ENCODE data around the gene MRPL54. TPM values are rescaled to one million over a fixed set of nuclear protein-coding genes. Genes with fewer than 3 reads are reported as not detected.

MRPL54 gene
- total RNA-seq, 2 donors from 2014 or later, result 38.1 to 38.9 TPM

GRCh38 chr19:3775374-3775711 is 12.9 kb downstream of the MRPL54 start:
- Mint-ChIP-seq H3K27me3 (ENCODE audit: insufficient read depth) (no peaks in the 10 kb centered on the region), H3K4me3 (no peak overlapping the region), H3K9me3 (no peaks in the 10 kb centered on the region), H3K36me3 (ENCODE audit: low read depth) (no peaks in the 10 kb centered on the region), H3K4me1 (no peaks in the 10 kb centered on the region), H3K27ac (no peak overlapping the region)
- no peak for DNase-seq
- 88% methylated on average over 2 of the region's 2 CpGs; no CpG with 5 or more reads in 1 of the 2 experiments for WGBS, 2 experiments (ENCODE audit: insufficient coverage in 1 of 2, insufficient read length in 1 of 2)
- Histone ChIP-seq H3K4me3 (ENCODE audit: low read length) (no peak overlapping the region), H3K9ac (ENCODE audit: extremely low read depth, low read length, poor library complexity, severe bottlenecking) (no peak overlapping the region), H3K27ac (ENCODE audit: low read depth, low read length) (no peak overlapping the region), H3K27me3 (ENCODE audit: control insufficient read depth, insufficient read depth, low read length, poor library complexity, severe bottlenecking) (no peaks in the 10 kb centered on the region), H3K36me3 (ENCODE audit: control insufficient read depth, insufficient read depth, low read length) (no peaks in the 10 kb centered on the region), H3K4me1 (ENCODE audit: control insufficient read depth, insufficient read depth, low read length) (no peaks in the 10 kb centered on the region), H3K9me3 (ENCODE audit: control insufficient read depth, low read length) (no peaks in the 10 kb centered on the region)
- TF ChIP-seq, protein P1, sequence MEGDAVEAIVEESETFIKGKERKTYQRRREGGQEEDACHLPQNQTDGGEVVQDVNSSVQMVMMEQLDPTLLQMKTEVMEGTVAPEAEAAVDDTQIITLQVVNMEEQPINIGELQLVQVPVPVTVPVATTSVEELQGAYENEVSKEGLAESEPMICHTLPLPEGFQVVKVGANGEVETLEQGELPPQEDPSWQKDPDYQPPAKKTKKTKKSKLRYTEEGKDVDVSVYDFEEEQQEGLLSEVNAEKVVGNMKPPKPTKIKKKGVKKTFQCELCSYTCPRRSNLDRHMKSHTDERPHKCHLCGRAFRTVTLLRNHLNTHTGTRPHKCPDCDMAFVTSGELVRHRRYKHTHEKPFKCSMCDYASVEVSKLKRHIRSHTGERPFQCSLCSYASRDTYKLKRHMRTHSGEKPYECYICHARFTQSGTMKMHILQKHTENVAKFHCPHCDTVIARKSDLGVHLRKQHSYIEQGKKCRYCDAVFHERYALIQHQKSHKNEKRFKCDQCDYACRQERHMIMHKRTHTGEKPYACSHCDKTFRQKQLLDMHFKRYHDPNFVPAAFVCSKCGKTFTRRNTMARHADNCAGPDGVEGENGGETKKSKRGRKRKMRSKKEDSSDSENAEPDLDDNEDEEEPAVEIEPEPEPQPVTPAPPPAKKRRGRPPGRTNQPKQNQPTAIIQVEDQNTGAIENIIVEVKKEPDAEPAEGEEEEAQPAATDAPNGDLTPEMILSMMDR (conservative IDR thresholded peaks at IDR 0.05), result no peak

- Histone ChIP-seq H3K4me3 (ENCODE audit: low read length) (no peak overlapping the region), H3K27me3 (ENCODE audit: control insufficient read depth, insufficient read depth, low read length, poor library complexity, severe bottlenecking) (no peaks in the 10 kb centered on the region), H3K27ac (ENCODE audit: low read depth, low read length) (no peak overlapping the region), H3K9me3 (ENCODE audit: control insufficient read depth, low read length) (peaks cover 2% of the 10 kb centered on the region), H3K36me3 (ENCODE audit: control insufficient read depth, insufficient read depth, low read length) (no peaks in the 10 kb centered on the region), H3K9ac (ENCODE audit: extremely low read depth, low read length, poor library complexity, severe bottlenecking) (no peak overlapping the region), H3K4me1 (ENCODE audit: control insufficient read depth, insufficient read depth, low read length) (no peaks in the 10 kb centered on the region)
- no peaks in the 10 kb centered on the region for H3K36me3 Mint-ChIP-seq (ENCODE audit: low read depth)
- no peaks in the 10 kb centered on the region for H3K4me1 Mint-ChIP-seq
- no peak for DNase-seq
- no peak overlapping the region for H3K4me3 Mint-ChIP-seq
- WGBS, 2 experiments (ENCODE audit: insufficient coverage in 1 of 2, insufficient read length in 1 of 2), result 92% methylated on average over 5 of the region's 5 CpGs; no CpG with 5 or more reads in 1 of the 2 experiments
- H3K27ac Mint-ChIP-seq, result no peak overlapping the region
- H3K27me3 Mint-ChIP-seq (ENCODE audit: insufficient read depth), result peaks cover 1% of the 10 kb centered on the region
- TF ChIP-seq, protein P1 (conservative IDR thresholded peaks at IDR 0.05), result no peak
- peaks cover 2% of the 10 kb centered on the region for H3K9me3 Mint-ChIP-seq
These were observed 13.3 kb downstream of the MRPL54 start for GRCh38 chr19:3775831-3776230.

DNA sequence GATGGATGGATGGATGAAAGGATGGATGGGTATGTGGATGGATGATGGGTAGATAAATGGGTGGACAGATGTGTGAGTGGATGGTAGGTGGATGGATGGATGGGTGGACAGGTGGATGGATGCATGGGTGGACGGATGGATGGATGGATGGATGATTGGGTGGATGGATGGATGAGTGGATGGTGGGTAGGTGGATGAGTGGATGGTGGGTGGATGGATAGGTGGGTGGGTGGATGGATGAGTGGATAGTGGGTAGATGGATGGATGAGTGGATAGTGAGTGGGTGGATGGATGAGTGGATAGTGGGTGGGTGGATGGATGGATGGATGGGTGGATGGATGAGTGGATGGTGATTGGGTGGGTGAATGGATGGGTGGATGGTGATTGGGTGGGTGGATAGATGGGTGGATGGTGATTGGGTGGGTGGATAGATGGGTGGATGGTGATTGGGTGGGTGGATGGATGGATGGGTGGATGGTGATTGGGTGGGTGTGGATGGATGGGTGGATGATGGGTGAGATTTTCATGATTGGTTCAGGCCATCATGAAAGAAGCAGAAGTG is 14.1 kb downstream of the MRPL54 start:
- DNase-seq, result no peak
- Mint-ChIP-seq H3K36me3 (ENCODE audit: low read depth) (no peaks in the 10 kb centered on the region), H3K4me1 (no peaks in the 10 kb centered on the region), H3K9me3 (peaks cover 9% of the 10 kb centered on the region), H3K4me3 (no peak overlapping the region), H3K27me3 (ENCODE audit: insufficient read depth) (peaks cover 7% of the 10 kb centered on the region), H3K27ac (no peak overlapping the region)
- Histone ChIP-seq H3K9ac (ENCODE audit: extremely low read depth, low read length, poor library complexity, severe bottlenecking) (no peak overlapping the region), H3K27me3 (ENCODE audit: control insufficient read depth, insufficient read depth, low read length, poor library complexity, severe bottlenecking) (no peaks in the 10 kb centered on the region), H3K4me3 (ENCODE audit: low read length) (no peak overlapping the region), H3K4me1 (ENCODE audit: control insufficient read depth, insufficient read depth, low read length) (no peaks in the 10 kb centered on the region), H3K9me3 (ENCODE audit: control insufficient read depth, low read length) (peaks cover 10% of the 10 kb centered on the region), H3K27ac (ENCODE audit: low read depth, low read length) (no peak overlapping the region), H3K36me3 (ENCODE audit: control insufficient read depth, insufficient read depth, low read length) (no peaks in the 10 kb centered on the region)
- TF ChIP-seq, protein P1 (conservative IDR thresholded peaks at IDR 0.05), result no peak
- WGBS, 2 experiments (ENCODE audit: insufficient coverage in 1 of 2, insufficient read length in 1 of 2), result 75 to 90% methylated on average over 1 of the region's 1 CpG

Data from endodermal cell (in vitro differentiated cells).